Measurements from ENCODE around the gene SLC7A4.

GRCh38 chr22:21067901-21068680 lies 35.7 kb upstream of the SLC7A4 start:
- no peak for TF ChIP-seq CTCF (IDR thresholded peaks at IDR 0.05; ENCODE audit: low read length)
- no peak for TF ChIP-seq EZH2phosphoT487 (IDR thresholded peaks at IDR 0.05; ENCODE audit: low read length)

Measured in MM.1S (cell line).